GM03348 (cell line): Measurements from ENCODE around the gene INHA.
A peak's percentile ranks its signal among the peaks of the same experiment; 100 is the strongest.

Experiments used
- DNase-seq: peaks from one replicate; pipeline ENCODE4 v3.0.0; 2012; ENCODE audit warnings: low spot score

The INHA gene

GRCh38 chr2:219559156-219559915 lies 12.8 kb upstream of the INHA start:
- no peak for DNase-seq

GRCh38 chr2:219560037-219560892 lies 11.8 kb upstream of the INHA start:
- peak; percentile 74 for DNase-seq

- DNase-seq = no peak
Measured at GRCh38 chr2:219560893-219561178, 11.3 kb upstream of the INHA start.

- DNase-seq = no peak
Measured at GRCh38 chr2:219561179-219562048, 10.7 kb upstream of the INHA start.

GRCh38 chr2:219562049-219563020 lies 9.8 kb upstream of the INHA start:
- no peak for DNase-seq

DNA sequence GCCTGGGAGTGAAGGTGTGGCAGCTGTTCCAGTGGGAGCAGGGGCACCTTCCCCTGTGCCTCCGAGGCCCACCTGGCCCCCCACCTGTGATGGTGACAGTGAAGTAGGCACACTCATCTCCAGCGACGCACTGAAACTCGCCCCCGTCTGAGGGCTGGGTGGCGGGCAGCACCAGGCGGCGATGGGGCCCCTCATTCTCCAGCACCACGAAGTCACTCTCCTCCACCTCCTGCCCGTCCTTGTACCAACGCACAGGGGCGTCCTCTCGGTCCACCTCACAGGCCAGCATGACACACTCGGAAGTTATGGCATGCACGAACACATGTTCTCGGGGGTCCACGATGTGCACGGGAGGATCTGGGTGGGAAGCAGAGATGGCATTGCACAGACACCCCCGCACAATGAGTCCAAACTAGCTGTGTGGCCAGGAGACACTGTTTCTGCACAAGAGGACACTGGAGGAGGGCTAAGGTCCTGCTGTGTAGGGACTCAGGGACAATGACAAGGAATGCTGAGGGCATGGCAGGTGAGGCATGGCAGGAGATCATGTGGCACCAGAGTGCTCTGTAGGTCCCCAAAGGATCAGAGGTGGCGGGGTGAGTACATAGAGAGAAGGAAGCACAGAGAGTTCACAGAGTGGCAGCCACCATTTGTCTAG lies 8.7 kb upstream of the INHA start:
- DNase-seq = no peak

- no peak for DNase-seq
Measured at GRCh38 chr2:219565130-219566080, 6.7 kb upstream of the INHA start.

GRCh38 chr2:219566640-219567039 lies 5.5 kb upstream of the INHA start:
- no peak for DNase-seq

- DNase-seq = no peak
Measured at GRCh38 chr2:219567131-219567530, 5.0 kb upstream of the INHA start.

DNA sequence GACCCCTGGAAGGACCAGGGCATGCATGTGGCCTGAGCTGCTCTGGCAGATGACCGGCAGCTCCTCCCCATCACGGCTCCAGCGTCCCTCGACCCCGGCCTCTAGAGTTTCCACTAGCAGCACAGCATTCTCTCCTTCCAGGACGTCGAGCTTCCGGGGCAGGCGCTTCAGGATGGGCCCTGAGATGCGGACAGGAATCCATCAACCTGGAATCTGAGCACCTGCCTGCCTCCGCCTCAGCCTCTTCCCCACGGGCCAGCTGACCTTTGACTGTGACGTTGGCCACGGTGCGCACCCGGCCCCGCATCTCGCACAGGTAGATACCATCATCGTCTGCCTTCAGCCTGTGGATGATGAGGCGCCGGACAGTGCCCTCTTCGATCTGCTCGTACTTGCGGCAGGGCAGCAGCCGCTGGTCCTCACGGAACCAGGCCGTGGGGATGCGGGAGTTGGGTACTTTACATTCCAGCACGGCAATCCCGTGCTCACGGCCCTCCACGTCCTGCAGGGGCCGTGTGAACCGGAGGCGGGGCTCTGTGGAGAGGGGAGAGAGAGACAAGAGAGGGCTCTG lies 4.2 kb upstream of the INHA start:
- no peak for DNase-seq

GRCh38 chr2:219569041-219569440 lies 3.1 kb upstream of the INHA start:
- DNase-seq = no peak

DNA sequence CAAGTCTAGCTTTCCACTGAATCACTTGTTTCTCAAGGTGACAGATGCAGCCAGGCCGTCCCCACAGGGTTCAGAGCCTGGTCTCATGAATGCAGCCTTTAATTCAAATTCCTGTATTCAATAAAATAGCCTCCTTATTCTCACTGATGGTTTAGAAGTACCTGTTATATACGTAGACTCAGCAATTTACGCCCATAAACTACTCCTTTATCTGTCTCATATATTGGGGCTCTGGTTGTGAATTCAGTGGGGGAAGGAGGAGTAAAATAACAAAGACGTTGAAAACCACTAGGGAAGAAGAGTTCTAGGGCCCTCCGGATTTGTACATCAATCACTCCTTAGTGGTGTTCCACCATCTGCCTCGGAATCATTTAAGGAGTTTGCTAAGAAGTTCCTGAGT lies 2.5 kb upstream of the INHA start:
- no peak for DNase-seq

- DNase-seq = peak; percentile 85
Measured at GRCh38 chr2:219570194-219570923, 1.8 kb upstream of the INHA start.

GRCh38 chr2:219570924-219571310 lies 1.2 kb upstream of the INHA start:
- DNase-seq = no peak

DNA sequence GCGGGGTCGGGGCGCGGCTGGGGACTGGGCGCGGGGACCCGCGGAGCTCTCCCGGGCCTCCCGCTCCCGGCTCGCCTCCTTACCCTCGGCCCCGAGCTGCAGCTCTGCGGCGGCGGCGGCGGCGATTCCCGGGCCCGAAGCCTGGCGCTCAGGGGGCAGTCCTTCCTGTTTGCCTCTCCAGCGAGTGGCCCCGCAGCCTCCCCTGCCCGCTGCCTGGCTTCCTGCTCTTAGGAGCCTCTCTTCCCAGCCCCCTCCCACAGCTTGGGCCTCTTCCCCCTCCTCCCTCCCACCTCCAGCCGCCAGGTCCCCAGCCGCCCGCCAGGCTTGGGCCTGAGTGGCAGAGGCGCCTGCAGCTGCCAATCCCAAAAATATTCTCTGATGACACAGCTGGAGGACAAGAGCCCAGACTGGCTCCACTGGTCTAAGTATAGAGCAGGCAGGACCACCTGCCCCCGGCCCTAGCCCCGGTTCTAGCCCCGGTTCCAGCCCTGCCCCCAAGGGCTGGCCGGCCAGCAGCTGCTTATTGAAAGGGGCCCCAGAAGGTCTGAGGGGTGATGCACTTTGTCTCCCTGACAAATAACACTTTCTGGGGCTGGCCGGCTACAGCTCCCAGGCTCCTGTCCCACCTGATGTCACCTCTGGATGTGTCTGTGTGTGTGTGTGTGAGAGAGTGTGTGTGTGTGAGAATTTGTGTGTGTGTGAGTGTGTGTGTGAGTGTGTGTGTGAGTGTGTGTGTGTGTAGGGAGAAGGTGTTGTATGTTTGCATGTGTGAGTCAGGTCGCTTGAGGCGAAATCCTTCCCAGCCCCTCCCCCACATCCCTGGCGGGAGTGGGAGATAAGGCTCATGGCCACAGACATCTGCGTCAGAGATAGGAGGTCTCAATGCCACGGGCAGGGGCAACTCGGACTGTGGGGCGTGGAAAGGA lies 536 bp upstream of the INHA start, which contains the start of gene OBSL1:
Gene OBSL1 (minus strand): TSS at position 229 of the 926 bp plus-strand sequence. CDS start 307 bp downstream, outside the sequence.
- DNase-seq = peak; percentile 91

DNA sequence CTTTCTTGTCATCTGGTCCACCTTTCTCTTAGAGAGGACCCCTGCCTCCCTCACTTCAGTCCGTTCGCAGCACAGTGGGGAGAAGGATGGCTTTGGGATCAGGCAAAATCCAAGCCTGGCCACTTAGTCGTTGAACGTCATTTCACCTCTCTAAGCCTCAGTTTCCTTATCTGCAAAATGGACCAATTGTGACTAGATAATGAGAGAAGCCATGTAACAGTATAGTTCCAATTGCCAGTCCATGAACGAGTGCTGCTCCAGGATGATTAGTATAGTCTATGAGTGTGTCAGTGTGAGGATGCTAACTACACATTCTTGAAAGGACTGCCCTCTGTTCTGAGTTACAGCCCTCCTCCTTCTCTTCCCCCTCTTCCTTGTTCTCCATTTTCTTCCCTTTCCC lies 1.1 kb downstream of the INHA start:
- no peak for DNase-seq
